Thyroid gland (tissue), 4 donors: ENCODE data around the gene ZNF330.

Experiments used
- CTCF ChIP-seq, 6 experiments: fragments of 200-600 bp in 3 of 6; fragments of 450-650 bp in 3 of 6; sonication (generic) in 3 of 6; IDR thresholded peaks; one replicate each; pipeline ENCODE4 v1.5.1; 2016 to 2019; ENCODE audit warnings: antibody characterized with exemption in 6 of 6, mild to moderate bottlenecking in 2 of 6, inconsistent platforms in 1 of 6, moderate library complexity in 1 of 6
- POLR2A ChIP-seq, 2 donors: fragments of 450-650 bp; IDR thresholded peaks; one replicate each; pipeline ENCODE4 v1.6.1; 2017; ENCODE audit warnings: antibody characterized with exemption in 2 of 2, mild to moderate bottlenecking in 2 of 2, moderate library complexity in 1 of 2

GRCh38 chr4:141193516-141194034, 27.1 kb upstream of the ZNF330 start:
- TF ChIP-seq CTCF (IDR thresholded peaks at IDR 0.05), result no peak
- no peak for TF ChIP-seq POLR2A (IDR thresholded peaks at IDR 0.05)
